Measurements from ENCODE around the gene HRG.
A peak's percentile ranks its signal among the peaks of the same experiment; 100 is the strongest.

Gene HRG

GRCh38 chr3:186648851-186649250 is 17.0 kb upstream of the HRG start:
- no peak overlapping the region for H3K27ac ChIP-seq (ENCODE audit: low read depth, low read length, poor library complexity, severe bottlenecking)
- H3K36me3 ChIP-seq (ENCODE audit: insufficient read depth, low read length): no peaks in the 10 kb centered on the region
- TF ChIP-seq EZH2 (IDR thresholded peaks at IDR 0.05; ENCODE audit: borderline replicate concordance, low read length) (no peak), CTCF (IDR thresholded peaks at IDR 0.05; ENCODE audit: low read length) (no peak)
- H3K4me3 ChIP-seq (ENCODE audit: low read depth, low read length, poor library complexity, severe bottlenecking): no peak overlapping the region
- H4K20me1 ChIP-seq (ENCODE audit: insufficient read depth, low read length): no peaks in the 10 kb centered on the region
- no peaks in the 10 kb centered on the region for H3K9me3 ChIP-seq (ENCODE audit: low read length)
- no peak overlapping the region for H3K4me2 ChIP-seq (ENCODE audit: low read length)
- H3K79me2 ChIP-seq (ENCODE audit: insufficient read depth, low read length): no peaks in the 10 kb centered on the region
- H3K4me1 ChIP-seq (ENCODE audit: insufficient read depth, low read length, severe bottlenecking): peaks cover 22% of the 10 kb centered on the region
- no peak overlapping the region for H2AFZ ChIP-seq (ENCODE audit: low read length)
- no peaks in the 10 kb centered on the region for H3K9me2 ChIP-seq (ENCODE audit: low read depth, low read length)
- H3K9ac ChIP-seq (ENCODE audit: low read length): no peak overlapping the region
- no peaks in the 10 kb centered on the region for H3F3A ChIP-seq (ENCODE audit: insufficient read depth, low read length)
- H3K27me3 ChIP-seq (ENCODE audit: insufficient read depth, low read length): no peaks in the 10 kb centered on the region

- H3K79me2 ChIP-seq (ENCODE audit: insufficient read depth, low read length): no peaks in the 10 kb centered on the region
- no peak overlapping the region for H2AFZ ChIP-seq (ENCODE audit: low read length)
- H3K4me2 ChIP-seq (ENCODE audit: low read length): no peak overlapping the region; the same call in 1 of the 2 replicates
- no peaks in the 10 kb centered on the region for H4K20me1 ChIP-seq (ENCODE audit: insufficient read depth, low read length)
- no peaks in the 10 kb centered on the region for H3F3A ChIP-seq (ENCODE audit: insufficient read depth, low read length)
- no peak overlapping the region for H3K4me3 ChIP-seq (ENCODE audit: low read depth, low read length, poor library complexity, severe bottlenecking)
- no peak overlapping the region; the same call in 1 of the 2 replicates for H3K9ac ChIP-seq (ENCODE audit: low read length)
- no peaks in the 10 kb centered on the region for H3K27me3 ChIP-seq (ENCODE audit: insufficient read depth, low read length)
- TF ChIP-seq CTCF (IDR thresholded peaks at IDR 0.05; ENCODE audit: low read length) (no peak), EZH2 (IDR thresholded peaks at IDR 0.05; ENCODE audit: borderline replicate concordance, low read length) (no peak)
- H3K4me1 ChIP-seq (ENCODE audit: insufficient read depth, low read length, severe bottlenecking): peaks cover 27% of the 10 kb centered on the region
- H3K9me2 ChIP-seq (ENCODE audit: low read depth, low read length): no peaks in the 10 kb centered on the region
- peaks cover 6% of the 10 kb centered on the region for H3K9me3 ChIP-seq (ENCODE audit: low read length)
- peak overlapping the region; percentile 94 for H3K27ac ChIP-seq (ENCODE audit: low read depth, low read length, poor library complexity, severe bottlenecking)
- no peaks in the 10 kb centered on the region for H3K36me3 ChIP-seq (ENCODE audit: insufficient read depth, low read length)
Measured at GRCh38 chr3:186651678-186652215, 14.1 kb upstream of the HRG start.

- Histone ChIP-seq H3F3A (ENCODE audit: insufficient read depth, low read length) (no peaks in the 10 kb centered on the region), H3K4me3 (ENCODE audit: low read depth, low read length, poor library complexity, severe bottlenecking) (peak overlapping the region; percentile 30), H3K36me3 (ENCODE audit: insufficient read depth, low read length) (no peaks in the 10 kb centered on the region), H3K9ac (ENCODE audit: low read length) (peak overlapping the region; percentile 39; the same call in 1 of the 2 replicates), H3K27me3 (ENCODE audit: insufficient read depth, low read length) (no peaks in the 10 kb centered on the region), H3K9me3 (ENCODE audit: low read length) (peaks cover 6% of the 10 kb centered on the region), H3K9me2 (ENCODE audit: low read depth, low read length) (no peaks in the 10 kb centered on the region), H2AFZ (ENCODE audit: low read length) (0 out of 2 replicates have a peak overlapping the region, but pooled peaks have one; percentile 18), H3K79me2 (ENCODE audit: insufficient read depth, low read length) (no peaks in the 10 kb centered on the region), H3K4me2 (ENCODE audit: low read length) (peak overlapping the region; percentile 63), H4K20me1 (ENCODE audit: insufficient read depth, low read length) (no peaks in the 10 kb centered on the region), H3K4me1 (ENCODE audit: insufficient read depth, low read length, severe bottlenecking) (peaks cover 27% of the 10 kb centered on the region), H3K27ac (ENCODE audit: low read depth, low read length, poor library complexity, severe bottlenecking) (peak overlapping the region; percentile 94)
- no peak for TF ChIP-seq CTCF (IDR thresholded peaks at IDR 0.05; ENCODE audit: low read length)
- TF ChIP-seq EZH2 (IDR thresholded peaks at IDR 0.05; ENCODE audit: borderline replicate concordance, low read length): no peak
Measured at GRCh38 chr3:186653080-186653707, 12.6 kb upstream of the HRG start.
